Activated naive CD8-positive, alpha-beta T cell treated with anti-CD3 and anti-CD28 coated beads, Interleukin-2, amount 50 U/mL, for 16 hours (primary cell): ENCODE measurements around the gene SMIM36.
"Not testable (repeated sequence)": the region's sequence is repeated elsewhere in the genome, so short reads cannot be mapped to it uniquely, and the experiment has no call there.

ENCODE experiments used
- DNase-seq: peaks from one replicate; pipeline ENCODE4 v3.0.0-alpha.2; 2020; ENCODE audit warnings: low read depth, low spot score

SMIM36 gene

DNA sequence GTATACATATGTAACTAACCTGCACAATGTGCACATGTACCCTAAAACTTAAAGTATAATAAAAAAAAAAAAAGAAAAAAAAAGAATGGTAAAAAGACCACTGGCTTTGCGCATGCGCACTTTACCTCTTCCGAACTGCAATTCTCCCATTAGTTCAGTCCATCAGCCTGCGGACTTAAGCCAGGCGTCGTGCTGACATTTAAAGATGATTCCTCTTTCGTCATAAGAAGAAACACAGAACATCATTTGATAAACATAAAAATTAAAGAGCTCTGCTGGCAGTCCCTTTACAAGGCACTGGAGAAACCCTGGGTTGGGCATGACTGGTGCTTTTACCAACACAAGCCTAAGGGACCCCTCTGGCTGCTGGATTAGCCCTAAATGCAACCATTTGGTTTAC is 3.6 kb downstream of the SMIM36 start:
- DNase-seq = not testable (repeated sequence)

GRCh38 chr17:55501626-55502025 is 9.6 kb downstream of the SMIM36 start:
- not testable (repeated sequence) for DNase-seq

GRCh38 chr17:55500103-55500502 is 11.1 kb downstream of the SMIM36 start:
- DNase-seq = no peak

GRCh38 chr17:55496094-55496881 is 15.0 kb downstream of the SMIM36 start:
- no peak for DNase-seq

- DNase-seq = no peak
These were observed 16.0 kb downstream of the SMIM36 start for GRCh38 chr17:55495239-55495638.

GRCh38 chr17:55492781-55493341 is 18.4 kb downstream of the SMIM36 start:
- no peak for DNase-seq

DNA sequence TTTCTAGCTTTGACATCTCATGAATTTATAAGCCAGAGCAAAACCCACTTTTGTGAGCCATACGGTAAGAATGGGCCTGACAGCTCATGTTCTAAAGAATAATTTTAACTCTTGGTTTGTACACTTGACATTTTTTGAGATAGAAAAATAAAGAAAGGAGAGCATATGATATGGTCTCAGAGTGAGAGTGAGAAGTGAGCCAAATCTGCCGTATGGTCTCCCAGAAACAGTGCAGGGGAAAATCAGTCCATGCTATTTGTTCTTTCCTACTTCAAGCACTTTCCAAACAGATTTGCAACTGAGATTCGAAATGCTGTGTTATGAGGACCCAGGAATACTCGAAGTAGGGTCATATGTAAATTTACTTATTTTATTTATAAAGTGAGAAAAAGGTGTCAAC is 20.9 kb downstream of the SMIM36 start:
- no peak for DNase-seq

- DNase-seq = no peak
These were observed 23.4 kb downstream of the SMIM36 start for GRCh38 chr17:55487695-55488432.

DNA sequence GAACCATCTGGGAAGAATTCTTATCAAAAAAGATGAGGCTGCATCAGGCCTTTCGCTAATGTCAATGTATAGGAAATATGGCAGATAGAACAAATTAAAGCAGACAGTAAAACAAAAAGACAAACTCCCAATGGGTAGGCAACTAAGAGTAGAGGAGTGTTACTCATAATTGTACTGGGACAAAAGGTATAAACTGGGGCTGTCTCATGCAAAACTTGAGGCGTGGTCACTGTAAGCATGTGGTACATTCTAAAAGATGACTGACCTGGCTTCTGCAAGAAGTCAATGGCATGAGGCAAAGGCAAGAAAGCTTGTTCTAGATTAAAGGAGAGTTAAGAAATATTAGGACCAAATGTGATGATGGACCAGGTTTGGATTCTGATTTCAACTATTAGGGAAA is 26.7 kb downstream of the SMIM36 start:
- no peak for DNase-seq

DNA sequence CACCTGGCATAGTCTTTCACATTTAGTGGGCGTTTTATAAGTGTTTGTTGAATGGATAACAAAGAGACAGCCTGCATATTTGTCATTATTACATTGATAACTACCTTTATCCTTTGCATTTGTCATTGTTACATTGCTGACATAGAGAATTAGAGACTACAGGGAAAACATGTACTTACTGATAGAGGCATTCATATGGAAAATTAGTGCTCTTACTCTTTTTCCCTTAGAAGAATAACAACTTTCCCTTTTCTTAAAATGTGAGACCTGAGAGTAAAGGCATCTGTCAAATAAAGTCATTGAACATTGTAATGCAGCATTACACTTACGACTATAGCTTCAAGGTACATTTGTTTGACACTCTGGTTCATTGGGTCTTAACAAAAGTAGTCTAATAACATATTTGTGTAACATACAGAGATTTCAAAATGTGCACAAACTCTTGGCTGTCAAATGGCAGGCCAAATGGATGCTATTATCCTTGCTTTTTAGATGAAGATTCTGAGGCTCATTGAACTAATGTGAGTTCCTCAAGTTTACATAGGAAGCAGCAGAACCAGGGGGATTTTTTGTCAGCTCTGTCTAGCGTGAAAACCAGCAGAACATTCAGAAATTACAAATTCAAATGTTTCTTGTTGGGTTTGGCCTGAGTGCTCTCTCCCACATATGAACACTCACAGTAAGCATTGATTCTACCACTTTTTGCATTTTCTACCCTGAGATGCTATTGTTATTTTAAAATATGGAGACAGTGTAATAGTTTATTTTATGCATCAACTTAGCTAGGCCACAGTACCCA is 28.5 kb downstream of the SMIM36 start:
- DNase-seq = no peak

GRCh38 chr17:55480631-55481315 is 30.5 kb downstream of the SMIM36 start:
- no peak for DNase-seq

DNA sequence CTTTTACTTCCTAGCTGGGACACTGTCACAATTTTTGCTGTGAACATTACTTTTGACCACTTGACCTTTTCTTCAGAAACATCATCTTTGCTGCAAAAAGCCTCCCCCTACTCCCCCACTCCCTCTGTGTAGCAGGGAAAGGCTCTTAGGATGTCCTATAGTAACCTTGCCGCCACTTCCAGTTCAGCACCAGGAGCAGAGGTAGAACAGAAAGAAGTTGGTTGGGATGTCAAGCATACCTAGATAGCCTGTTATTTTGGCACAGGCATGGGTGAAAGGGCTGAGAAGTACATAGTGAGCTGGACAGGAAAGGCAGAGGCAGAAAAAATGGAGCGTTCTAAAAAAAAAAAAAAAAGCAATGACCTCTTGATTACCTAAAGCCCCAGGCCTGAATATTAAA is 31.3 kb downstream of the SMIM36 start:
- no peak for DNase-seq

DNA sequence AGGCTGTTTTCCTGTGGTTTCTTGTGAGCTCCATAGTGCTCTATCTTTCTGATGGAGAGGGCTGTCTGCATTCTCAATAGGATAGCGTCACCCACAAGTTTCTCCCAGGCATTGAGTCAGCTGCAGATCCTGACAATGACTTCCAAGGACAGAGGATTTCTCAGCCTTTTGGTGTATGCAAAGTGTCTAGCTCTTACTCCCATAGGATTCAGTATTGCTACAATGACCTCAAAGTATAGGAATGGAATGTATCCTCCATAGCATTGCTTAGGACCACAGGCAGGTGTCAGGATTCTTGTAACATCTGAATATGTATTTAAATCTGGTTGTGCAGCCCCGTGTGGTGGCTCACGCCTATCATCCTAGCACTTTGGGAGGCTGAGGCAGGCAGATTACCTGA is 32.3 kb downstream of the SMIM36 start:
- no peak for DNase-seq

DNA sequence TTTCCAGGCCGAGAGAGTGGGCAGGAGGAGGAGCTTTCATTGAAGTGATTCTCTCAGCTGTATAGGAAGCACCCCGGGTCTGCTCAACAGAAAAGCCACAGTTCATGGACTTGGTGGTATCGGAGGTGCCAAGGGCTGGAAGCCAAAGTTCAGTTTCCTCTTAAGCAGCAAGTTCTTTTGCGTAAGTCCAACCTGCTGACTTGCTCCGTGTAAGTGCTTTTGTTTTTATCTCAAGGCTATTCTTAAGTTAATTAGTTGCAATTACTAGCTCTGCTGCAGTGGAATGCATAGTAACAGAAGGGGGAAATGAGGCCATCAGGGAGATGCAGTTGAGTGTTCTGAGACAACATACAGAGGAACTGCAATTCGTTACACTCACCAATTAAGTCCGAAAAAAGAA is 44.6 kb downstream of the SMIM36 start:
- DNase-seq = no peak

- DNase-seq = not testable (repeated sequence)
These were observed 45.5 kb downstream of the SMIM36 start for GRCh38 chr17:55465771-55466170.

DNA sequence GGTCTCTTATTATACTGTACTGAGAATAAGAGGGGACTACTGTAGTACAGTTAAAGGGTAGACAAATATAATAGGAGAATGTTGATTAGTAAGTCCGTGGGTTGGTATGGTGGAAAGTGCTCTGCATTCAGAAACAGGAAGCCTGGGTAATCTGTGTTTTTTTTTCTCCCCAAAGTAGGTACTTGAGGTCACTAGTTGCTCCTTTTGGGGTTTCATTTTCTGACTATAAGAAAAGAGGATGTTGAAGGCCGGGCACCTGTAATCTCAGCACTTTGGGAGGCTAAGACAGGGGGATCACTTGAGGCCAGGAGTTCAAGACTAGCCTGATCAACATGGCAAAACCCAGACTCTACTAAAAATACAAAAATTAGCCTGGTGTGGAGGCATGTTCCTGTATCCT is 47.7 kb downstream of the SMIM36 start:
- DNase-seq = no peak

DNA sequence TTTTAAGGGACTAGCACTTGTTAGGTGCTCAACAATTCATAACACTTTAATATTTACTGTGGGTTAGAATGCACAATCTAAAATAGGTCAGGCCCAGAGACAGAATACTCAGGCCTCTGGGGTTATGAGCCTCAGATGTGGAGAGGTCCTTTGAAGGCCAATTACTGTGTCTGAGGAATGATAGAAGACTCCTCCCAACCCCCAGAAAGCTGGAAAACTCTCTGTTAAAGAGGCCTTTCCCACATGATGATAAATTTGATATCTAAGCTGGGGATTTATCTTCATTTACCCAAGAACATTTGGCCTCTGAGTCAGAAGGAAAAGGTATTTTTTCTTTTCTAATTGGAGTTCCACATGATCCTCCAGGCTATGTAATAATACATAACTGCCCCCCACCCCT is 48.5 kb downstream of the SMIM36 start:
- no peak for DNase-seq

GRCh38 chr17:55462234-55462633 is 49.0 kb downstream of the SMIM36 start:
- no peak for DNase-seq

DNA sequence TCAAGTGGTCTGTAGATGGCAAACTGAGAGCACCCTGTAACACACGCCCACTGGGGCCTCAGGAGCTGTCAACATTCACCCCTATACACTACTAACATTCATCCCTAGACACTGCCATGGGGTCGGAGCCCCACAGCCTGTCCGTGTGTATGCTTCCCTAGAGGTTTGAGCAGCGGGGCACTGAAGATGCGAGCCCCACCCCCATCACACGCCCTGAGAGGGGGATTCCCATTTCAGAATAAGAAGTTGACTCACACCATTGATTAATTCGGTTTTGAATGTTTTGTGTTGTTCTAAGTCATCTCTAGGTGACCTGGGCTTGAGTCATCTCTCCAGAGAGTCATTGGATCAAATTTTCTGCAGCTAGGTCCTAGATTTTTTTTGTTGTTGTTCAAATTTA is 52.3 kb downstream of the SMIM36 start:
- no peak for DNase-seq

DNA sequence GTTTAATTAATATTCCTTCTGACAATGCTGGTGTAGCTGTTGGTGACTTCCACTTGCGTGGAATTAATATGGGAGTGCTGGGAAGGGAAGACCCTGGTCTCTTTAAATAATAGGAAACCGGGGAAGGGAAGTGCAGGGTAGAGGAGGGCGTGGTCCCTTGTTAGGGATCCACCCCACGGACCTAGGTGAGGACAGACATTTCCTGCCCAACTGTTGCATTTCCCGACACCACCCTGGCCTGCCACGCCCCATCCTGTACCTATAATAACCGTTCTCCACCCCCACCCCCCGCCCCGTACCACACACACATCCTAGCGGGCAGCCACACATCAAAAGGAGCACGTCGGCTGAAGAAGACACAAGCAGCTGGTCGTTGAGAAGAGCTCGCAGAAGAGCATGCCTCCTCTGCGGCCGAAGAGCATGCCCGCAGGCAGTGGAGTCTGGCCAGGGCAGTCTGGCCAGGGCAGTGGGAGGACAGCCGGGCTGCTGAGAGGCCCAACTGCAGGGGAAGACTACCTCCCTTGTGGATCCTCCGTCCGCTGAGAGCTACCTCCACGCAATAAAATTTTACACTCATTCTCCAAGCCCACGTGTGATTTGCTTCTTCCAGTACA is 52.9 kb downstream of the SMIM36 start:
- DNase-seq = no peak
